GM18867 (cell line): ENCODE measurements around the gene SMIM35.

Experiments used
- ATAC-seq: cut with Tn5 transposase; IDR thresholded peaks from one replicate; pipeline ENCODE4 v1.9.1; 2021; ENCODE audit warnings: mild to moderate bottlenecking, moderate library complexity; ENCODE audit not compliant: unreplicated experiment

SMIM35 gene

DNA sequence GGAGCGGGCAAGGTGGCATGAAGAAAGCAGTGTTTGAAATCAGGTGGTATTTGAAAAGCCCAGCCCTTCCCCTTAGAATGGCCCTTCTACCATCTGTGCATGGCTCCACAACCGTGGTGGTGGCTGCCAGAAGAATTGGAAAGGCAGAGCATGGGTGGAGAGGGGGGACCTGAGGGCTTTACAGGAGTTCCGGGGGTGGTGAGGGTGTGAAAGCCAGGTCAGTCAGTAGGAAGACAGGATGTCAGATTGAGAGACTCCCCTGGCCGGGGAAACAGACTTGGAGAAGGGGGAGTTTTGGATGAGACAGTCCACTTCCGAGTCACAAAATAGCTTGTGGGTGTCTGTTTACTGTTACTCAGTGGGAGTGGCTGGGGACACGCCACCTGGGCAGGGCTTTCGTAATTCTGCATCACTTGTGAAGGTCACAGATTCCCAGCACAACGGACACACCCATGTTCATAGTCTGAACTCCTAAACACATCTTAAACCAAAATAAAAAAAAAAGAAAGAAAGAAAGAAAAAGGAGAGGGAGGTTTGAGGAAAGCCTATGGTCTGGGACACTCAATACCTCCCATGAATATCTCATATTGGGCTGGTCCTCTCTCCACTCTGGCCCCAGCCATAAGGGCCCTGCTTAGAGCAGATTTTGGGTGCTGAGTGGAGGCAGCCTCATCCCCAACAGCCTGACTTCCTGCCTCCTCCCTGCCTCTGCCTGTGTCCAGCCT lies 24.4 kb upstream of the SMIM35 start:
- no peak for ATAC-seq

DNA sequence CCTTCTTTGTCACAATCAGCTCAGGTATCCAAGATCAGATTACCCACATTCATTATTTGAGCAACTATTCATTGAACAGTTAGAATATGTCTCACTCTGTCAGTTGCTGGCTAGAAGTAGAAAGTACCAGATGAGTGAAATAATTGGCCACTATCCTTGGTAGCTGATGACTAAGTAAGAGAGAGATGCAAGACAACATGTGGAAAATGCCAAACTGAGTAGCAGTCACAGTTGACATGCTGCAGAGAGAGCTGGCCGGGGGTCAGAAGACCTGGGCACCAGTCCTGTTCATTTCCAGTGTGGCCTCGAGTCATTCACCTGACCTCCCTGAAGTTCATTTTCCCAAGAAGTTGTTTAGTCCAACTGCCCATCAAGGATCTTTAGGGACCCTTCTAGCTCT lies 22.5 kb upstream of the SMIM35 start:
- ATAC-seq: no peak

GRCh38 chr11:118108513-118108912 lies 21.8 kb upstream of the SMIM35 start:
- no peak for ATAC-seq

DNA sequence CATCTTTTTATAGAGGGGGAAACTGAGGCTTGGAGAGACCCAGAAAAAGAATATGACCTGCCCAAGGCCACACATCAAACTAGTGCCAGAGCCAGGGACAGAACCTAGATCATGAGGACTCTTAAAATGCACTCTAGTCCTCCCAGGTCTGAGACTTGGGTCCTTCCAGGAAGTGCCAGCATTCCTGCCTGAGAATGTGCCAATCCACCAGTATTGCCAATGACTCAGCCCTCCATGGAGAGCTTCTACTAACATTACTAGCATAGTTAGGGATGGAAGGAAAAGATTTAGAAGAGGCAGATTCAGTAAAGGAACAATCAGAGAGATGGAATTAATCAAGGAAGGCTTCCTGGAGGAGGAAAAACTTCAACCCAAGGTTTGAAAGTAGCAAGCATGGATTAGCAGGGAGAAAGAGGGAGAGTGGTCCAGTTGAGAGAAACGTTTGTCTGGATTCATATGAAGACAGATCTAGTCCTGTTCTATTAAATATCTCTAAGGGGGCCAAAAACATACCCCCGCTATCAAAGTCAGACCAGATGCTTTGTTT lies 20.1 kb upstream of the SMIM35 start:
- no peak for ATAC-seq

DNA sequence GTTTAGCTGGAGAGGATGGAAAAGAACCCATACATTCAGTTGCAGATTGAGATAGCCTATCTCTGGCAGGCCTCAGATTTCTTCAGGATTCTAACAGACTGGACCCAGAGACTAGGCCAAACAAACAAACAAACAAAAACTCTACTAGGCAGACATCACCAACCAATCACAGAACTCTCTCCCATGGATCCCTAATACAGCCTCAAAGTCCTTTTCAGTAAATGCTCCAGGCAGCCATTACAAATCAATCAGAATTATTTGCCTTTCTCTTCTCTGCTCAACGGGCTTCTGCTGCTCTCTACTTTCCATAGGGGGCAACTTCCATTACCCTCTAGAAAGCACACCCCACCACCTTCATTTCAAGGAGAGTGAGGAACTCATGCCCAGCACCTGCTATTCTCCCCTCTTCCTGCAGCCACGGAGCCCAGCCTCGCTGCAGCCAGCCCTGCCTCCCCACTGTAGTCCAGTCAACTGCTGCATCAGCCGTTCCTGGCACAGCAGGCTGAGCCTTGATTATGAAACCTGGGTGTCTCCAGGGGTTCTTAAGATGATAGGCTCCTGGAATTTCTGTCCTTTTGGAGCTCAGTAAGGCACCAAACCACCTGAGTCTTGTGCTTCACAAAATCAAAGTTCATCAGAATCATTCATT lies 19.0 kb upstream of the SMIM35 start:
- ATAC-seq: no peak

GRCh38 chr11:118104491-118104890 lies 17.7 kb upstream of the SMIM35 start:
- ATAC-seq: no peak

DNA sequence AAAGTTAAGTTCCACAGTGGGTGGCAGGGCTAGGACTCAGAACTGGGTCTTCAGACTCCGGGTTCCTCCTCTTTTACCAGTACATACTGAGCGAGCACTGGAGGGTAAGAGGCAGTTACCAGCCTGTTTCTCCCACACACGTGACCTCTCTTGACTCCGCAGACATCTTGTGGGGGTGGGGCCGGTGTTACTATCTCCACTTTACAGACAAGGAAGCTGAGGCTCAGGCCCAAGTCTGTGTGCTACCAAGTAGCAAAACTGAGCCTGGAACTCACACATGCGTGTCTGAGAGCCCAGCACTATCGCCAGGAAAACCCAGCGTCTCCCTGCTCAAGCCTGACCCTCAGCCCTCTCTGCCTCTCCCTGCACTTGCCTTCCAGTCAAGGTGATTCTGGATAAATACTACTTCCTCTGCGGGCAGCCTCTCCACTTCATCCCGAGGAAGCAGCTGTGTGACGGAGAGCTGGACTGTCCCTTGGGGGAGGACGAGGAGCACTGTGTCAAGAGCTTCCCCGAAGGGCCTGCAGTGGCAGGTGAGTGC lies 16.0 kb upstream of the SMIM35 start:
- ATAC-seq: no peak

- no peak for ATAC-seq
These were observed 14.0 kb upstream of the SMIM35 start for GRCh38 chr11:118100691-118101232.

DNA sequence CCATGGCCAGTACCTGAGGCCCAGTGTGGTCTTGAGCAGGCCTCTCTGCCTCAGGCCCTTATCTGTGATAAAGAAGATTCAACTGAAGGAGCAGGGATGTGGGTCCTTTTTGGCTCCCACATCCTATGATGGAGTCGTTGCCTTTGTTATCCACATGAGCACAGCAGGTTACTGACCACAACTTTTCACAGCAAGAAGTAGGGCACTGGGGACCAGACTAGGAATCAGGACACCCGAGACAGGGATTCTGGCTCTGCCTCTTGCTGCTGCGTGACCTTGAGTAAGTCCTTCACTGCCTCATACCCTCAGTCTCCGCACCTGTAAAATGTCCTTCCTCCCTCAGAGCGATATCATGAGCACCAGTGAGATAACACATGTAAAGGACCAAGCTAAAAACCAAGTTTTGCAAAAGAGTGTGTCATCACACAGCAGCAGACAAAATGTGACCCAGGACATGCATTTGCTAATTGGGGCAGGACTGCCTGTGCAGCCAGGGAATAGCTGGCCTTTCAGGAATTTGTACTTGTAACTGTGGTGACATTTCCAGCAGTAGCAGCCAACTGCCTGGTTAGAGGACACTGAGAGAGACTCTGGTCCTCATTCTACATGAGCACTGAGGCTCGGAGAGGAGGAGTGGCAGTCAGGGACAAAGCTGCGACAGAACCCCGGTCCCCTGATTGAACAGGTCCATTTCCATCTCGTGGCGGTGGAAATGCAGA lies 13.2 kb upstream of the SMIM35 start:
- ATAC-seq: no peak

DNA sequence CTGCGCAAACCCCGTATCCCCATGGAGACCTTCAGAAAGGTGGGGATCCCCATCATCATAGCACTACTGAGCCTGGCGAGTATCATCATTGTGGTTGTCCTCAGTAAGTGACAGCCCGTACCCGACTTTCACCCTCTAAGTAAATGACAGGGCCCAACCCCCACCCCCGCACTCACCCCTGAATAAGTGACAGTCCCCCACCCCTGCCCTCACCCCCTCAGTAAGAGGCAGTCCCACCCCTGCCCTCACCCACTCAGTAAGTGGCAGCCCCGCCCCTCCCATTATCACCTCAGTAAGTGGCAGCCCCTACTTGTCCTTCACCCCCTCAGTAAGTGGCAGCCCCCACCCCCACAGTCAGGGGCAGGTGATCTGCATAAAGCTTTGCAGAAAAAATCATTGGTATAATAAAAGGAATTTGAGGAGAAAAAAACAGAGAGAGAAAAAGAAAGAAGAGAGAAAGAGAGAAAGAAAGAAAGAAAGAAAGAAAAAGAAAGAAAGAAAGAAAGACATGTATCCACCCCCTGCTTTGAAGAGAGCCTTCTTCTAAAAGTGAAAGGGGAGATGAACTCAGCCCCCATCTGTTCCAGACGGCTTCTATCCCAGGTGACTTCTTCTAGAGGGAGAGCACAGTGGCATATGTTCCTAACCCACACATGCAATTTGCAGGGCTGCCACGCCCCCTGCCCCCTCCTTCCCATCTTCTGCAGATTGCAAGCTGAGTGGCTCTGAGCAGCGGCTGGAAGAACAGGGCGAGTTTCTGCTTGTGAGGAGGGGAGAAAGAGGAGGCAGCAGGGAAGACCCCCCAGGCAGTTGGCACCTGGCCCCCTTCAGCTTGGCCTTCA lies 12.5 kb upstream of the SMIM35 start:
- ATAC-seq: no peak

DNA sequence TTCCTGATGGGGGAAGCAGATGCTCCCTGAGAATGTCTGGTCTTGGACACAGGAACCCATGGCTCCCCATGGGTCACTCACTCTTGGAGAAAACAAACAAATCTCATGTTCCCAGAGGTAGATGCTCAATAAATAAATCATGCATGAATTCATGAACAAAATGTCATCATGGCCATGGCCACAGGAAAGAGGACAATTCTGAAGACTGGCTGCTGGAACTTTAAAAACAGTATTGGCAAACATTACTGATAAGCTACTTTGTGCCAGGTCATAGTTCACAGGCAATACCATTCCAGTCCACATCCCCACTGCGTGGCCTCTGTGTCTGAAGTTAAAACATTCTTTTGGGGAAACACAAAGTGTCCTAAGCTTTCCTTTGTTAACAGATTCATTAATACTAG lies 9.2 kb upstream of the SMIM35 start:
- ATAC-seq: no peak

GRCh38 chr11:118095493-118095892 lies 8.7 kb upstream of the SMIM35 start:
- ATAC-seq: no peak

GRCh38 chr11:118092907-118093571 lies 6.3 kb upstream of the SMIM35 start:
- ATAC-seq: no peak

- ATAC-seq: no peak
These were observed 4.9 kb upstream of the SMIM35 start for GRCh38 chr11:118091690-118092089.

GRCh38 chr11:118090545-118091162 lies 3.9 kb upstream of the SMIM35 start:
- ATAC-seq: no peak

- ATAC-seq: no peak
These were observed 1.8 kb upstream of the SMIM35 start for GRCh38 chr11:118088531-118088930.

DNA sequence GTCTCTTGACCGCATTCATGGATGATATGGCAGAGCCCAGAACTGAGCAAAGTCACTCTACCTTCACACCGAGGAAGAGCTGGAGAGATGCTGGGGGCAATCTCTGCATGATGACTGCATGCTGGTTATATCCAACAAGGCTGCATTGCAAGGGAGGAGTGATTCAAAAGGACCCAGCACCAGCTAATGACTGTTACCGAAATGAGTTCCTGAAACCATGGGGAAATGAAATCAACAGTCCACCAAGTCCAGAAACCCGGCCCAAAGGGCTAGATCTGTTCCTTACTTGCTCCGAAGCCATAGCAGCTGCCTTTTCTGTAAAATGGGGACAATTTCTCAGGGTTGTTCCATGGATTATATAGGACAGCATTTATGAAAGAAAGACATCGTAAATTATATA lies 1.2 kb upstream of the SMIM35 start:
- ATAC-seq: no peak

DNA sequence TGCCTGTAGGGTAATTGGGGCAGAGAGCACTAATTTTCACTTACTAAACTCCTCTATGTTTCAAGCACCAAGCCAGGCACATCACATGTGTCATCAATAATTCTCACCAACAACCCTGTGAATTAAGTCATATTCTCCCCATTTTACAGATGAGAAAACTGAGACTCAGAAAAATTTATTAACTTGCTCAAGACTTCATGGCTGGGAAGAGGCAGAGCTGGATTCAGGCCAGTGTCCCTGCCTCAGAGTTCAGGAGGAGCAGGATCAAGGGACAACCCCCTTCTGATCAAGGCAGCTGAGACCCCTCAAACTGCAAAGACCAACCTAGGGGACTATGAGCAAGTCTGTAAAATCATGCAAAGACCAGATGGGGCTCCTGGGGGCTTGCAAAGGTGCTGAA lies 2.1 kb downstream of the SMIM35 start:
- no peak for ATAC-seq

DNA sequence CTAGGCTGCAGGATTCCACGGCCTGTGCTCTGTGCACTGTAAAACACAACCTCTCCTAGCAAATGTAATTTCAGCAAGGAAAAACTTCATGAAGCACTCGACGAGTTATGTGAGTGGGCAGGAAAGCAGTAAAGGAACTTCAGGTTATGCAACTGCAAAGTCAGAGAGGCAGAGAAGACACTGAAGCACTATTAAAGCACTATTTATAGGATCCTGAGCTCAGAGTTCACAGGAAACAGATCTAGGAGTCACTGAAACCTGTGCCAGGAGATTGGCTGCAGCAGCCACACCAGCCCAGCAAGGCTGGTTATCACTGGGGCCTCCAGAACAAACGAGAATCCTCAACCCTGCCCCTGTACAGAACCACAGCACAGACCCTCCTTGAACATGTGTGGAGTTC lies 2.5 kb downstream of the SMIM35 start:
- ATAC-seq: no peak
